Neural cell (in vitro differentiated cells): ENCODE results near the gene DCAF8. TPM values are rescaled to one million over a fixed set of nuclear protein-coding genes. Genes with fewer than 3 reads are reported as not detected.

Experiments
- H2AFZ ChIP-seq: fragments of 200-600, 300-800 bp; sonication (generic), shearing (Covaris generic); 2 replicates; pipeline ENCODE4 v1.6.0; 2014; ENCODE audit warnings: low read depth, mild to moderate bottlenecking, antibody characterized with exemption, low read length, moderate library complexity
- H3F3A ChIP-seq: fragments of 200-600 bp; shearing (Covaris generic); 2 replicates; pipeline ENCODE4 v1.6.1; 2016; ENCODE audit warnings: mild to moderate bottlenecking, moderate library complexity, mixed read lengths, antibody characterized with exemption, low read length; ENCODE audit not compliant: insufficient read depth, poor library complexity, severe bottlenecking
- H3K27ac ChIP-seq: fragments of 200-600, 300-800 bp; sonication (generic), shearing (Covaris generic); 2 replicates; pipeline ENCODE4 v1.5.1; 2014; ENCODE audit warnings: mild to moderate bottlenecking, low read length, moderate library complexity
- H3K27me3 ChIP-seq: fragments of 300-800, 200-600 bp; sonication (generic), shearing (Covaris generic); 2 replicates; pipeline ENCODE4 v1.6.0; 2014; ENCODE audit warnings: mild to moderate bottlenecking, low read depth, low read length, moderate library complexity; ENCODE audit not compliant: insufficient read depth
- H3K36me3 ChIP-seq: fragments of 300-800, 200-600 bp; sonication (generic), shearing (Covaris generic); 2 replicates; pipeline ENCODE4 v1.5.1; 2014; ENCODE audit warnings: mild to moderate bottlenecking, antibody characterized with exemption, low read length, moderate library complexity; ENCODE audit not compliant: insufficient read depth
- H3K4me2 ChIP-seq: fragments of 300-800, 200-600 bp; sonication (generic), shearing (Covaris generic); 2 replicates; pipeline ENCODE4 v1.6.0; 2014; ENCODE audit warnings: mild to moderate bottlenecking, low read length
- H3K4me3 ChIP-seq: fragments of 300-800, 200-600 bp; sonication (generic), shearing (Covaris generic); 2 replicates; pipeline ENCODE4 v1.5.1; 2014; ENCODE audit warnings: mild to moderate bottlenecking, low read length, moderate library complexity
- H3K79me2 ChIP-seq: fragments of 200-600 bp; shearing (Covaris generic); replicated peaks from 2 replicates; pipeline ENCODE4 v1.6.0; 2014; ENCODE audit warnings: mild to moderate bottlenecking, low read length, moderate library complexity; ENCODE audit not compliant: insufficient read depth
- H3K9ac ChIP-seq: fragments of 300-800, 200-600 bp; sonication (generic), shearing (Covaris generic); 2 replicates; pipeline ENCODE4 v1.6.1; 2016; ENCODE audit warnings: mild to moderate bottlenecking, low read length, mixed read lengths
- H3K9me2 ChIP-seq: fragments of 200-600 bp; shearing (Covaris generic); 2 replicates; pipeline ENCODE4 v1.6.1; 2016; ENCODE audit warnings: mild to moderate bottlenecking, low read length, mixed read lengths; ENCODE audit not compliant: insufficient read depth
- H3K9me3 ChIP-seq: fragments of 200-600, 300-800 bp; sonication (generic), shearing (Covaris generic); 2 replicates; pipeline ENCODE4 v1.6.1; 2016; ENCODE audit warnings: mild to moderate bottlenecking, mixed run types, low read length, moderate library complexity, mixed read lengths
- H4K20me1 ChIP-seq: fragments of 200-600 bp; shearing (Covaris generic); 2 replicates; pipeline ENCODE4 v1.6.1; 2016; ENCODE audit warnings: mild to moderate bottlenecking, mixed run types; ENCODE audit not compliant: insufficient read depth
- CTCF ChIP-seq: fragments of 450-650 bp; IDR thresholded peaks from 2 replicates; pipeline ENCODE4 v1.5.1; 2014; ENCODE audit warnings: antibody characterized with exemption, mild to moderate bottlenecking, moderate library complexity; ENCODE audit not compliant: poor library complexity, severe bottlenecking
- EP300 ChIP-seq: fragments of 450-650 bp; conservative IDR thresholded peaks from 2 replicates; pipeline ENCODE4 v1.6.1; 2014; ENCODE audit warnings: antibody characterized with exemption, mild to moderate bottlenecking, moderate library complexity; ENCODE audit not compliant: poor library complexity, severe bottlenecking
- EZH2 ChIP-seq: fragments of 200-600, 300-800 bp; shearing (Covaris generic), sonication (generic); IDR thresholded peaks from 2 replicates; pipeline ENCODE4 v1.6.1; 2014; ENCODE audit warnings: antibody characterized with exemption, low read length, borderline replicate concordance, mild to moderate bottlenecking; ENCODE audit not compliant: insufficient read depth, poor library complexity, severe bottlenecking
- MXI1 ChIP-seq: fragments of 450-650 bp; conservative IDR thresholded peaks from 2 replicates; pipeline ENCODE4 v1.6.1; 2014; ENCODE audit warnings: antibody characterized with exemption, mild to moderate bottlenecking; ENCODE audit not compliant: poor library complexity, severe bottlenecking
- POLR2AphosphoS5 ChIP-seq: IDR thresholded peaks from 2 replicates; pipeline ENCODE4 v1.6.1; 2012
- RAD21 ChIP-seq: fragments of 450-650 bp; conservative IDR thresholded peaks from 2 replicates; pipeline ENCODE4 v1.6.1; 2014; ENCODE audit warnings: antibody characterized with exemption, mild to moderate bottlenecking, moderate library complexity
- REST ChIP-seq: IDR thresholded peaks from 2 replicates; pipeline ENCODE4 v1.6.1; 2012; ENCODE audit warnings: borderline replicate concordance
- SMC3 ChIP-seq: fragments of 450-650 bp; conservative IDR thresholded peaks from 2 replicates; pipeline ENCODE4 v1.6.1; 2014; ENCODE audit warnings: antibody characterized with exemption, mild to moderate bottlenecking, moderate library complexity; ENCODE audit not compliant: poor library complexity
- TAF1 ChIP-seq: IDR thresholded peaks from 2 replicates; pipeline ENCODE4 v1.6.1; 2012; ENCODE audit warnings: low read depth
- polyA plus RNA-seq: library from polyadenylated mRNA; depleted of rRNA; stranded (reverse); fragments of >200 nt; gene quantifications from 2 replicates; pipeline ENCODE4 v1.2.3, GENCODE V29; 2014

The DCAF8 gene
- polyA plus RNA-seq, 1 donor from 2014 or later, result 153 TPM

GRCh38 chr1:160224606-160225005 lies 37.7 kb downstream of the DCAF8 start:
- H2AFZ ChIP-seq, result no peak overlapping the region
- H3K27me3 ChIP-seq, result no peaks in the 10 kb centered on the region
- H3K9ac ChIP-seq, result no peak overlapping the region
- H3K36me3 ChIP-seq, result peaks cover 9% of the 10 kb centered on the region
- no peaks in the 10 kb centered on the region for H3K9me3 ChIP-seq
- H3K4me2 ChIP-seq, result no peak overlapping the region
- TF ChIP-seq REST, result no peak
- no peak for TF ChIP-seq CTCF
- no peak for TF ChIP-seq POLR2AphosphoS5
- TF ChIP-seq EZH2, result no peak
- no peak for TF ChIP-seq SMC3
- no peak for TF ChIP-seq MXI1
- TF ChIP-seq TAF1, result no peak
- no peak for TF ChIP-seq RAD21
- no peak for TF ChIP-seq EP300
- no peak overlapping the region for H3K27ac ChIP-seq
- H3K4me3 ChIP-seq, result no peak overlapping the region
- H4K20me1 ChIP-seq, result no peaks in the 10 kb centered on the region
- H3F3A ChIP-seq, result no peaks in the 10 kb centered on the region
- no peaks in the 10 kb centered on the region for H3K9me2 ChIP-seq
- no peaks in the 10 kb centered on the region for H3K79me2 ChIP-seq

GRCh38 chr1:160222546-160222945 lies 39.8 kb downstream of the DCAF8 start:
- no peak overlapping the region for H3K27ac ChIP-seq
- peaks cover 20% of the 10 kb centered on the region for H3K36me3 ChIP-seq

More at GRCh38 chr1:160222546-160222945, 39.8 kb downstream of the DCAF8 start:
- no peaks in the 10 kb centered on the region for H3K9me2 ChIP-seq
- H3K79me2 ChIP-seq, result no peaks in the 10 kb centered on the region
- no peak overlapping the region for H3K9ac ChIP-seq
- no peak overlapping the region for H2AFZ ChIP-seq
- no peaks in the 10 kb centered on the region for H4K20me1 ChIP-seq
- no peak overlapping the region for H3K4me2 ChIP-seq
- H3F3A ChIP-seq, result no peaks in the 10 kb centered on the region
- TF ChIP-seq EZH2 (no peak), EP300 (no peak), POLR2AphosphoS5 (no peak), RAD21 (no peak), CTCF (no peak), TAF1 (no peak), MXI1 (no peak), SMC3 (no peak), REST (no peak)
- no peaks in the 10 kb centered on the region for H3K9me3 ChIP-seq
- no peak overlapping the region for H3K4me3 ChIP-seq
- no peaks in the 10 kb centered on the region for H3K27me3 ChIP-seq
